B cell (primary cell): ENCODE results near the gene VSIG2. TPM values are rescaled to one million over a fixed set of nuclear protein-coding genes. Genes with fewer than 3 reads are reported as not detected.

Experiments used
- ATAC-seq: fragments of 200-7000 bp; cut with Tn5 transposase; one replicate; pipeline ENCODE4 v1.10.0; 2021; ENCODE audit warnings: low read depth, mild to moderate bottlenecking, moderate number of reproducible peaks, moderate library complexity
- CTCF ChIA-PET: fragments of 350-600 bp; sonication (Branson Sonifier 250); formaldehyde crosslinking; loops from one replicate; lab custom pipeline; 2021; ENCODE audit warnings: antibody characterized with exemption, inconsistent platforms; lab: Charles Lee
- POLR2A ChIA-PET: fragments of 350-600 bp; sonication (Branson Sonifier 250); formaldehyde crosslinking; loops from one replicate; lab custom pipeline; 2021; ENCODE audit warnings: antibody characterized with exemption; lab: Charles Lee
- DNase-seq: peaks from one replicate; pipeline ENCODE4 v3.0.0; 2013
- H2AFZ ChIP-seq: 2 replicates; pipeline ENCODE4 v1.6.1; 2012; ENCODE audit warnings: mild to moderate bottlenecking, low read depth, low read length; ENCODE audit not compliant: insufficient read depth, poor library complexity, severe bottlenecking
- H3K27ac ChIP-seq, 2 donors: 1 replicate in 1 of 2; 2 replicates in 1 of 2; pipeline ENCODE4 v1.5.1; 2012 to 2013; ENCODE audit warnings: low read length in 2 of 2, mild to moderate bottlenecking in 2 of 2, moderate library complexity in 1 of 2
- H3K27me3 ChIP-seq, 4 experiments: fragments of 200-600 bp in 1 of 4; sonication (generic) in 1 of 4; replicated peaks in 1 of 4; 1 replicate in 2 of 4; 2 replicates in 2 of 4; pipeline versions ENCODE4 v1.6.1 to v1.7.0; 2013 to 2016; ENCODE audit warnings: low read length in 3 of 4, mild to moderate bottlenecking in 2 of 4, mixed read lengths in 1 of 4, moderate library complexity in 1 of 4; ENCODE audit not compliant: insufficient read depth in 4 of 4, control insufficient read depth in 3 of 4; ENCODE audit errors: control extremely low read depth in 1 of 4
- H3K36me3 ChIP-seq, 2 experiments: replicated peaks in 1 of 2; 1 replicate in 1 of 2; 2 replicates in 1 of 2; pipeline versions ENCODE4 v1.6.1 to v1.7.1; 2013; ENCODE audit warnings: low read length in 1 of 2; ENCODE audit not compliant: insufficient read depth in 2 of 2, control insufficient read depth in 1 of 2; ENCODE audit errors: control extremely low read depth in 1 of 2, extremely low read depth in 1 of 2
- H3K4me1 ChIP-seq, 2 donors: fragments of 200-600 bp in 1 of 2; sonication (generic) in 1 of 2; 1 replicate in 1 of 2; 2 replicates in 1 of 2; pipeline versions ENCODE4 v1.5.1 to v1.6.1; 2013 to 2017; ENCODE audit warnings: low read length in 2 of 2; ENCODE audit not compliant: control insufficient read depth in 2 of 2, insufficient read depth in 2 of 2
- H3K4me2 ChIP-seq: replicated peaks from 2 replicates; pipeline ENCODE3; 2012; ENCODE audit warnings: mild to moderate bottlenecking, low read depth, low read length; ENCODE audit not compliant: poor library complexity, severe bottlenecking
- H3K4me3 ChIP-seq, 5 experiments: fragments of 200-600 bp in 1 of 5; sonication (generic) in 1 of 5; 1 replicate in 3 of 5; 2 replicates in 2 of 5; pipeline versions ENCODE4 v1.5.1 to v1.7.0; 2011 to 2016; ENCODE audit warnings: low read length in 4 of 5, mild to moderate bottlenecking in 4 of 5, low read depth in 2 of 5, control low read depth in 1 of 5, moderate library complexity in 1 of 5; ENCODE audit not compliant: insufficient read depth in 1 of 5; ENCODE audit errors: control extremely low read depth in 1 of 5, extremely low read depth in 1 of 5
- H3K79me2 ChIP-seq: fragments of 200-600 bp; sonication (generic); one replicate; pipeline ENCODE4 v1.6.0; 2016; ENCODE audit warnings: low read length; ENCODE audit not compliant: control insufficient read depth, insufficient read depth
- H3K9ac ChIP-seq: fragments of 200-600 bp; sonication (generic); 2 replicates; pipeline ENCODE4 v1.6.1; 2017; ENCODE audit warnings: mild to moderate bottlenecking, low read length, moderate library complexity
- H3K9me3 ChIP-seq, 3 donors: one replicate each; pipeline versions ENCODE4 v1.6.1 to v1.7.1; 2013; ENCODE audit warnings: low read length in 2 of 3; ENCODE audit not compliant: control insufficient read depth in 2 of 3, insufficient read depth in 1 of 3; ENCODE audit errors: control extremely low read depth in 1 of 3
- H4K20me1 ChIP-seq: 2 replicates; pipeline ENCODE4 v1.6.0; 2012; ENCODE audit warnings: mild to moderate bottlenecking, low read length; ENCODE audit not compliant: insufficient read depth, control insufficient read depth, poor library complexity, severe bottlenecking
- H3K27ac Mint-ChIP-seq: one replicate; pipeline ENCODE4 v1.8.0; 2021; ENCODE audit warnings: mixed read lengths
- H3K27me3 Mint-ChIP-seq: one replicate; pipeline ENCODE4 v1.8.0; 2021; ENCODE audit warnings: mixed read lengths
- H3K4me1 Mint-ChIP-seq: one replicate; pipeline ENCODE4 v1.8.0; 2021; ENCODE audit warnings: mixed read lengths
- H3K4me3 Mint-ChIP-seq: one replicate; pipeline ENCODE4 v1.8.0; 2021; ENCODE audit warnings: mixed read lengths
- H3K9me3 Mint-ChIP-seq: one replicate; pipeline ENCODE4 v1.8.0; 2022; ENCODE audit warnings: mixed read lengths; ENCODE audit not compliant: insufficient read depth
- EZH2 ChIP-seq: IDR thresholded peaks from 2 replicates; pipeline ENCODE4 v1.6.1; 2012; ENCODE audit warnings: borderline replicate concordance, low read depth, mild to moderate bottlenecking, moderate library complexity, low read length; ENCODE audit not compliant: insufficient read depth, poor library complexity, severe bottlenecking
- whole genome bisulfite sequencing: methylation state at CpG from one replicate; pipeline ENCODE4 v1.1.5; 2013; ENCODE audit warnings: missing lambda C conversion rate; ENCODE audit not compliant: insufficient coverage; 5-methylcytosine and 5-hydroxymethylcytosine counted together
- intact Hi-C: fragments of 100-400 bp; cut with micrococcal nuclease; formaldehyde crosslinking; loops from one replicate; pipeline ENCODE4 v1.10.0; 2022
- polyA plus RNA-seq: library from polyadenylated mRNA; depleted of rRNA; stranded (reverse); fragments of >200 nt; gene quantifications from 2 replicates; pipeline ENCODE4 v1.2.3, GENCODE V29; 2012
- total RNA-seq, 2 donors: library from RNA; stranded (reverse); fragments of 120-200 nt in 1 of 2; gene quantifications; 1 replicate in 1 of 2; 2 replicates in 1 of 2; pipeline versions ENCODE4 v1.2.3 to v1.2.4, GENCODE V29; 2013 to 2022
- TF ChIP-seq, protein P1 (sequence below): fragments of 200-600 bp; IDR thresholded peaks from one replicate; pipeline ENCODE4 v1.8.0; 2022; ENCODE audit warnings: antibody characterized with exemption, mild to moderate bottlenecking

The VSIG2 gene
- total and polyA plus RNA-seq, 2 donors (not counting 1 experiment from before 2014, with no cell fraction given): not detected

DNA sequence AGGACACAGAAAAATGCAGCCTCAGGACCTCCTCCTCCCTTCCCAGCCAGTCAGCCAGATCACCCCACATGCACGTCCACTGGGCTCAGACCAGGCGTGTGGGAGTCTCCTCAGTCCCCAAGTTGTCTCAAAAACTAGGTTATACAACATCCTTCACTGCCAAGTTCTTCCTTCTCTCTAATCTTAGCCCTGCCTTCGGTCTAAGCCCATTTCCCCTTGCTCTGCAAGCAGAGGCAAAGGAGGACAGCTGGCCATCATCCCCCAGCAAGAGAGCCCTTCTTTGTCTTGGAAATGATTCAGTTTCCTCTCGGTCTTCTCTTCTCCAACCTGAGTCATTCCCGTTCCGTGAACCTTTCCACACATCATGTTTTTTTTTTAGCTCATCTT lies 26.3 kb downstream of the VSIG2 start:
- Mint-ChIP-seq H3K27ac (no peak overlapping the region), H3K9me3 (no peaks in the 10 kb centered on the region), H3K27me3 (peaks cover 27% of the 10 kb centered on the region), H3K4me1 (peaks cover 59% of the 10 kb centered on the region), H3K4me3 (peak overlapping the region; percentile 75)
- Histone ChIP-seq H3K9ac (peak overlapping the region; percentile 41), H3K4me3 (peak overlapping the region in 3 of 5 experiments; percentile 5 to 45 (median 25)), H3K27me3 (peaks cover 0 to 13% (median 0%) of the 10 kb centered on the region in 4 experiments), H3K9me3 (no peaks in the 10 kb centered on the region), H4K20me1 (no peaks in the 10 kb centered on the region), H2AFZ (peak overlapping the region; percentile 44), H3K4me2 (peak overlapping the region; percentile 74), H3K4me1 (peaks cover 36 to 39% of the 10 kb centered on the region in 2 donors), H3K79me2 (no peaks in the 10 kb centered on the region), H3K36me3 (no peaks in the 10 kb centered on the region), H3K27ac (no peak overlapping the region)
- WGBS: 9% methylated on average over 6 of the region's 6 CpGs
- no peak for DNase-seq
- ChIA-PET CTCF (interaction anchor here (0.6 kb wide), 1 partner anchor 30 kb away, joined by 3 read pairs; no protein-coding TSS in a partner anchor), POLR2A (interaction anchor here (0.6 kb wide), 1 partner anchor 1512 kb away, joined by 4 read pairs; no protein-coding TSS in a partner anchor)
- TF ChIP-seq, protein P1, sequence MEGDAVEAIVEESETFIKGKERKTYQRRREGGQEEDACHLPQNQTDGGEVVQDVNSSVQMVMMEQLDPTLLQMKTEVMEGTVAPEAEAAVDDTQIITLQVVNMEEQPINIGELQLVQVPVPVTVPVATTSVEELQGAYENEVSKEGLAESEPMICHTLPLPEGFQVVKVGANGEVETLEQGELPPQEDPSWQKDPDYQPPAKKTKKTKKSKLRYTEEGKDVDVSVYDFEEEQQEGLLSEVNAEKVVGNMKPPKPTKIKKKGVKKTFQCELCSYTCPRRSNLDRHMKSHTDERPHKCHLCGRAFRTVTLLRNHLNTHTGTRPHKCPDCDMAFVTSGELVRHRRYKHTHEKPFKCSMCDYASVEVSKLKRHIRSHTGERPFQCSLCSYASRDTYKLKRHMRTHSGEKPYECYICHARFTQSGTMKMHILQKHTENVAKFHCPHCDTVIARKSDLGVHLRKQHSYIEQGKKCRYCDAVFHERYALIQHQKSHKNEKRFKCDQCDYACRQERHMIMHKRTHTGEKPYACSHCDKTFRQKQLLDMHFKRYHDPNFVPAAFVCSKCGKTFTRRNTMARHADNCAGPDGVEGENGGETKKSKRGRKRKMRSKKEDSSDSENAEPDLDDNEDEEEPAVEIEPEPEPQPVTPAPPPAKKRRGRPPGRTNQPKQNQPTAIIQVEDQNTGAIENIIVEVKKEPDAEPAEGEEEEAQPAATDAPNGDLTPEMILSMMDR: no peak
- ATAC-seq: peak; percentile 32
- intact Hi-C loops: loop anchor here (5.0 kb wide), 1 partner anchor 53 kb away; the partner anchor contains the start of genes SIAE and SPA17

DNA sequence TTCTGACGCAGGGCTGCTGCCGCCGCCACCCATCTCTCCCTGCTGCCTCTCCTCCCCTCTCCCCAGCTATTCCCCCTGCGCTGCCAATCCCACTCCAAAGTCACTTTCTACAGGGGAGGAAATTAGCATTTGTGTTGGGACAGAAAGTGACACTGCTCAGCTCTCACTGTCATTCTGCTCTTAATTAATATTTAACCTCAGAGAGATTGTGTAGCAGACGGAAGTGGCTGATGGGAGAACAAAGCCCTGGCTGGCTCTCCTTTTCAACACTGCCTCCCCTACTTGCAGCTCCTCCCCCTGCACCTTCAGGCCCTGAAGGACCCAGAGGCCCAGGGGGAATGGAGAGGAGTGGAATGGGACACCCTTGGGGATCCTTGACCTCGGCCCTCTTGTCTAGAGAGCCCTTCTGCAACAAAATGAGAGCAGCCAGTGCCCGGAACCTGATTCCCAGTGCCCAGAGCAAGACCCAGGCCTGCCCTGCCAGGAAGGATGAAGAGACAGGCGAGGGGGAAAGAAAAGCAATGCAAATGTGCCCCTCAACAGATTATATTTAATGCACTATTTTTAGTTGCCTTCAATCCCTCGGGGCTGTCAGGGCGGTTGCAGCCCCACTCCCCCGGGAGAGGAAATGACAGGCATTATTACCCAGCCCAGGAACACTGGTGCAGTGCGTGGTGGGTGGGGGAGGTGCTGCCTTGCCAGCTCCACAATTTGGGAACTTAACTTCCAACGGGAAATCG lies 26.9 kb downstream of the VSIG2 start:
- ATAC-seq: peak; percentile 85
- Histone ChIP-seq H3K9ac (peak overlapping the region; percentile 41), H3K4me1 (peaks cover 36 to 39% of the 10 kb centered on the region in 2 donors), H3K9me3 (no peaks in the 10 kb centered on the region), H3K4me2 (peak overlapping the region; percentile 74), H4K20me1 (no peaks in the 10 kb centered on the region), H3K4me3 (peak overlapping the region in 3 of 5 experiments; percentile 5 to 45 (median 25)), H3K36me3 (no peaks in the 10 kb centered on the region), H2AFZ (peak overlapping the region; percentile 44), H3K79me2 (no peaks in the 10 kb centered on the region), H3K27ac (no peak overlapping the region), H3K27me3 (peaks cover 0 to 13% (median under 1%) of the 10 kb centered on the region in 4 experiments)
- ChIA-PET POLR2A (interaction anchor here (0.6 kb wide), 1 partner anchor 1513 kb away, joined by 4 read pairs; no protein-coding TSS in a partner anchor), CTCF (interaction anchor here (1.0 to 1.2 kb wide), 3 partner anchors 15 to 56 kb away, joined by 3 to 5 read pairs (median 5); partner anchors contain the start of genes NRGN and SIAE)
- Mint-ChIP-seq H3K9me3 (no peaks in the 10 kb centered on the region), H3K4me1 (peaks cover 60% of the 10 kb centered on the region), H3K4me3 (peak overlapping the region; percentile 75), H3K27ac (no peak overlapping the region), H3K27me3 (peaks cover 31% of the 10 kb centered on the region)
- DNase-seq: peak; percentile 33
- intact Hi-C loops: loop anchor here (5.0 kb wide), 1 partner anchor 53 kb away; the partner anchor contains the start of genes SIAE and SPA17
- WGBS: 4% methylated on average over 4 of the region's 14 CpGs
- TF ChIP-seq, protein P1: no peak
- TF ChIP-seq EZH2: no peak
